Activated T-cell treated with anti-CD3 and anti-CD28 coated beads, Interleukin-2, amount 50 U/mL, for 24 hours (primary cell): ENCODE results near the gene INTS11.

Experiments used
- DNase-seq: peaks from one replicate; pipeline ENCODE4 v3.0.0-alpha.2; 2020
- H3K27ac Mint-ChIP-seq: 2 replicates; pipeline ENCODE4 v1.8.0; 2020; ENCODE audit warnings: mild to moderate bottlenecking, mixed read lengths
- H3K27me3 Mint-ChIP-seq: 2 replicates; pipeline ENCODE4 v1.8.0; 2020; ENCODE audit warnings: mixed read lengths
- H3K36me3 Mint-ChIP-seq: 2 replicates; pipeline ENCODE4 v1.8.0; 2020; ENCODE audit warnings: low read depth, mixed read lengths
- H3K4me1 Mint-ChIP-seq: 2 replicates; pipeline ENCODE4 v1.8.0; 2020; ENCODE audit warnings: low read depth, mixed read lengths
- H3K4me3 Mint-ChIP-seq: 2 replicates; pipeline ENCODE4 v1.8.0; 2020; ENCODE audit warnings: mild to moderate bottlenecking, moderate library complexity, mixed read lengths
- H3K9me3 Mint-ChIP-seq: 2 replicates; pipeline ENCODE4 v1.8.0; 2020; ENCODE audit warnings: mixed read lengths

The INTS11 gene

DNA sequence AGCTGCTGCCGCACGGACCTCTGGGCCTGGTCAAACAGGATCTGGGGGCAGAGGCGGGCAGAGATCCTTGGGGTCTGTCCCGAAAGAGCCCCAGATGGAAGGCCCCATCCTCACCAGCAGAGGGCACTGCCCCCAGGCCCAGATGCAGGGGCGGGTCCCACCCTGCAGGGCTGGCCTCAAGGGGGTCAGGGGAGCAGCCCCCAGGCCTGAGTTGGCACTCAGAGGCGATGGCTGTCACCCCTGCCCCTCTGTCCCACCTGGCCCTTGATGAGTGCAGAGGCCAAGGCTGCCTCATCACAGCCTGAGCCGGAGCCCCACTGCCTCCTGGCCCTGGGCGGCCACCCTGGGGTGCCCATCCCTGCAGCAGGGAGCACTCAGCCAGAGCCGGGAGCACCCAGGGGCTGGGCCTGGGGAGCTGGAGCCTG lies 22.4 kb downstream of the INTS11 start:
- Mint-ChIP-seq H3K4me3 (no peak overlapping the region), H3K36me3 (peaks cover 5% of the 10 kb centered on the region), H3K9me3 (no peaks in the 10 kb centered on the region), H3K27me3 (no peaks in the 10 kb centered on the region), H3K27ac (no peak overlapping the region), H3K4me1 (peaks cover 20% of the 10 kb centered on the region)
- DNase-seq = no peak

DNA sequence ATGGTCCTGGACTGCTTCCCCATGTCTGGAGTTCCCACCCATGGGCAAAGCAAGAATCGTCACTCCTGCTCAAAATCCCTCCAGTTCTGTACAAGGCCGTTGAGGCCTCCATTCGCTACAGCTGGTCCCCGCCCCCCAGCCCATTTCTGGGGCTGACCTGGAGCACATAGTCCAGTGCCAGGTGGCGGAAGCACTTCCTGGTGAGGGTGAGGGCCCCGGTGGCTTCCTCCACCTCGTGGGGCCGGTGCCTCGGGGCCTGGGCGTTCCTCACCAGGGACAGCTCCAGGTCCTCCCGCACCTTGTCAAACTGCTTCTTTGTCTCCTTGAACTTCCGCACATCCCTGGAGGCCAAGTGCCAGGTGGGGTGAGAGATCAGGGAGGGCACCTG lies 24.1 kb downstream of the INTS11 start:
- Mint-ChIP-seq H3K4me1 (peaks cover 6% of the 10 kb centered on the region), H3K27ac (no peak overlapping the region), H3K36me3 (peaks cover 4% of the 10 kb centered on the region), H3K4me3 (no peak overlapping the region), H3K27me3 (no peaks in the 10 kb centered on the region), H3K9me3 (no peaks in the 10 kb centered on the region)
- no peak for DNase-seq

DNA sequence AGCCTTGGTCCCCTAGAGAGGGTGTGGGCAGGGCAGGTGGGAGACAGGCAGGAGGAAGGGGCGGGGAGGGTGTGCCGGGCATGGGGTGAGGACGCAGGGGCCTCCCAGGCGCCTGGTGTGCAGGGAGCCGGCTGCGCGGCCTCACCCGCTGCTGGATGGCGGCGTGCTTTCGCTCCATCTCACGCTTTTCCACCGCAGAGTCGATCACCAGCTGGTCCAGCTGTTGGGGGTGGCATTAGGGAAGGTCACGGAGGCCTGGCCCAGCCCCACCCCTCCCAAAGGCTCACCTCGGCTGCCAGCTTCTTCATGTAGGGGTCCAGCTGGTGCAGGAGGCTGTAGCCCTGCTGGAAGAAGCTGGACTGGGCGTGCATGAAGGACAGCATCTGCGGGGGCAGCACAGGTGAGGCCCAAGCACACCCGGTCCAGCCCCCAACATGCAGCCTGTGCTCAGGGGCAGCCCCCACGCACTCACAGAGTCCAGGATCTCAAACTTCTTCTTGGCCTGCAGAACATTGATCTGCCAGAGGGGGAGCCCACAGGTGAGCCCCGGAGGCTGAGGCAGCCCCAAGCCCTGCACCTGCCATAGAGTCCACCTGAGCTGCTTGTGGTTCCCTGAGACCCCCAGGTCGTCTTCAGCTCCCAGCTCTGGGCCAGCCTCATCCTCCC lies 24.6 kb downstream of the INTS11 start:
- no peak overlapping the region for H3K27ac Mint-ChIP-seq
- H3K36me3 Mint-ChIP-seq = peaks cover 8% of the 10 kb centered on the region
- no peak overlapping the region for H3K4me3 Mint-ChIP-seq
- no peaks in the 10 kb centered on the region for H3K9me3 Mint-ChIP-seq
- no peak for DNase-seq
- no peaks in the 10 kb centered on the region for H3K27me3 Mint-ChIP-seq
- H3K4me1 Mint-ChIP-seq = peaks cover 4% of the 10 kb centered on the region

DNA sequence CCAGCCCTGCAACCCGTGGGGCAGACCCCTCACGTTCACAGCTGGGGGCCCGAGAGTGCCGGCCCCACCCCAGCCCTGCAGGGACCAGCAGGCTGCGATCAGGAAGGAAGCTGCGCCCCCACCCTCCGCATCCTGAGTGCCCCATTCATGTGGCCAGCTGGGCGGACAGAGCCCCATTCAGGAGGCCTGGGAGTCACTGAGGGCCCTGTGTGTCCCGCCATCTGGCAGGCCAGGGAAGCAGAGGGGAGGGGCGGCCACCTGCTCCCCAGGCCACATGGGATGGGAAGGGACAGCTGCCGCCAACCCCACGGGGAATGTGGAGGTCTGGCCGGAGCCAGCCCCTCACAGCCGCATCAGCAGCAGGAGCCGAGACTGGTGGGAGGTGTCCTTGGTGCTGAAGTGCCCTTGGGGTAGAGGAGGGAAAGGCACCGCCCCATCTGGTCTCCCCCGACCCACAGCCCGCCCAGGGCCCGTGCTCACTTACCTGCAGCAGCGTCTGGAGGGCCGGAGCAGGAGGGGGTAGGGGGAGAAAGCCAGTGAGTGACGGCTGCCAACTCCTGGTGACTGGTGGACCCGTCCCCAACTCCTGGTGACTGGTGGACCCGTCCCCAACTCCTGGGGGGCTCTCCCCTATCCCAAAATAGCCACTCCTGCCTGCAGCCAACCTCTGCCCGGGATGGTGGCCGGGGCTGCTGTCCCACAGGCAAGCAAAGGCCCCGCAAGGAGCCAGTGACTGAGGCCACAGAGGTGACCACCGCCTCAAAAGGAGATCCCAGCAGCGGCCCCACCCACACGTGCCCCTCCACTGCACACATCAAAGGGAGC lies 25.4 kb downstream of the INTS11 start:
- peaks cover 8% of the 10 kb centered on the region for H3K36me3 Mint-ChIP-seq
- H3K4me3 Mint-ChIP-seq = no peak overlapping the region
- H3K27ac Mint-ChIP-seq = no peak overlapping the region
- no peaks in the 10 kb centered on the region for H3K4me1 Mint-ChIP-seq
- H3K27me3 Mint-ChIP-seq = no peaks in the 10 kb centered on the region
- no peaks in the 10 kb centered on the region for H3K9me3 Mint-ChIP-seq
- no peak for DNase-seq

DNA sequence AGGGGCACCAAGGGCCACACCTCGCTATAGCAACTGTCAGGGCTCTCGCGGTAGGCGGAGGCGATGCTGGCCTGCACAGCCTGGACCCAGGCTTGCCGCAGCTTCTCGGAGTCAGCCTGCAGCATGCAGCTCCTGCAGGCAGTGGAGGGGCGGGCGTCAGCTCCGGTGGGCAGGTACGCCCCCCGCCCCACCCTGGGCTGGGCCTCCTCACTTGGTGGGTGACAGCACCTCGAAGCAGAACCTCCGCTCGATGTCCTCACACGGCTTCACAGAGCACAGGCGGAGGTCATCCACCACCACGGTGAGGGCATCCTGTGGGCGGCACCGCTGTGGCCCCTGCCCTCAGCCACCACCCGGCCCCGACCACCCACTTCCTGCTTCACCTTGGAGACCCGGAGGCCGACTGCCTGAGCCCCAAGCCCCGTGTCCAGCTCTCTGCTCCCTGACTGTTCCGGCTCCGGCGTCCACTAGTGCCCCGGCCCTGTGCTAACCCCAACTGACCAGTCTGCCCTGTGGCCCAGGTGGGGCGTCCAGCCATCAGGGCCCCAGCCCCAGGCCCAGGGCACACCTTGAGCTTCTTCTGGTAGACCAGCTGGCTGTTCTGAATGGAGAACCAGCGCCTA lies 26.5 kb downstream of the INTS11 start:
- Mint-ChIP-seq H3K27ac (no peak overlapping the region), H3K36me3 (peaks cover 8% of the 10 kb centered on the region), H3K4me3 (no peak overlapping the region), H3K9me3 (no peaks in the 10 kb centered on the region), H3K4me1 (no peaks in the 10 kb centered on the region), H3K27me3 (no peaks in the 10 kb centered on the region)
- no peak for DNase-seq

DNA sequence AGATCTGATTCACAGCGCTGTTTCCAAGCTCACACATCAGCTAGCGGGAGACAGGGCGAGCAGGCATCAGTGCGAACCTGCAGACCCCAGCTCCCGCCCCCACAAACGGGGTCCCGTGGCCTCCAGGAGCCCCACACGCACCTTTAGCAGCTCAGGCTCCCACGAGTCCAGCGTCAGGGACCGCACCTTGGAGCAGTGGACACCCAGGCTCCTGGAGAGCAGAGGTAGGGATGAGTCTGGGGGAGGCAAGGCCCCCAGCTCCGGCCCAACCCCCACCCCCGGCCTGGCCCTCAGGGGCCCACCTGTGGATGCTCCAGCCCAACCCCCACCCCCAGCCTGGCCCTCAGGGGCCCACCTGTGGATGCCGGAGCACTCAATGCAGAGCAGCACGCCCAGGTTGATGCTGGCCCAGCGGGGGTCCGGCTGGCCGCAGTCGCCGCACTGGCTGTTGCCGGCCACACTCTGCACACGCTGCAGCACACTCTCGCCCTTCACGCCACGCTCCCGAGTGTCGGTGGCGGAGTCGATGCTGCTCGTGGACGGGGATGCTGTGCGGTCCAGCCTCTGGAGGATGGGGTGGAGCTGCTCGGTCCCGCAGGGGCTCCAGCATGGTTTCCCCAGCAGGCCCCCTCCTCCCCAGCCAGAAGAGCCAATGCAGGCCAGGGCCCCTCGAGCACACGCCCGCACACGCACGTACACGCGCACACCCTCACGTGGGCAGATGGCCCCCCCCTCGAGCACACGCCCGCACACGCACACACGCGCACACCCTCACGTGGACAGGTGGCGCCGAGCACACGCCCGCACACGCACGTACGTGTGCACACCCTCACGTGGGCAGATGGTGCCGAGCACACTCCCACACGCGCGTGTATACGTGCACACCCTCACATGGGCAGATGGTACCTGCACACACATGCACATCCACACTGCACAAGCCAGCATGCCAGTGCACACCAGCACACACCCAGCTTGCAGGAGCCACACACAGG lies 28.1 kb downstream of the INTS11 start:
- H3K36me3 Mint-ChIP-seq = peaks cover 8% of the 10 kb centered on the region
- H3K27ac Mint-ChIP-seq = no peak overlapping the region
- no peak for DNase-seq
- no peaks in the 10 kb centered on the region for H3K4me1 Mint-ChIP-seq
- no peaks in the 10 kb centered on the region for H3K27me3 Mint-ChIP-seq
- no peaks in the 10 kb centered on the region for H3K9me3 Mint-ChIP-seq
- no peak overlapping the region for H3K4me3 Mint-ChIP-seq

DNA sequence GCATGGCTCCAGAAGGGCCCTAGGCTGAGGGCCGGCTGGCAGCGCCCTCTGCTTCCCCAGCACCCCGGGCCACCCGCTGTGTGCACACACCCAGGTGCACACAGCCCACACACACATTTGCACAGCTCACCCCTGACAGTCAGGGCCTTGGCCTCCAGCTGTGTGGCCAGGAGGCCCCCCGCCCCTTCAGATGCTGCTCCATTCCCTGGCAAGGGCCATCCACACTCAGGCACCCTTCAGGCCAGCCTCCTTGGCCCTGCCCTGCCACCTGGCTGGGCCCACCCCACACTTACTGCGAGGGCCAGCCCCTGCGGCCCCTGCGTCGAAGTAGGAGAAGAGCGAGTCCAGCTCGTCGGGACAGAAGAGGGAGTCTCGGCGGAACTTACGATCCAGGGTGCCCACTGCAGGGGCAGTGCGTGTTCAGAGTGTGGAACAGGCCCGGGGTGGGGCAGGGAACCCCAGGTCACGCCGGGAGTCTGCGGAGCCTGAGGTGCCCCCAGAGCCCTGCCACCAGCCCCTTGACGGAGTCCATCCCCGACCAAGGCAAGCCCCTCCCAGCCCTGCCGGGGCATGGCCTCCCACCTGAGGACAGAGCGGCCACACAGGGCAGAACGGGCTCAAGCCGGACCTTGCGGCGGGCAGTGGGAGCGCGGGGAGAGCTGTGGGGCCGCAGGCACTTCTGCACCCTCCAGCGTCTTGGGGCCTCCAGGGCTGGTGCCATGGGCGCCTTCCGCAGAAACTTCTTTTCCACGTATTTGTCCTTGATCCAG lies 29.1 kb downstream of the INTS11 start:
- no peaks in the 10 kb centered on the region for H3K27me3 Mint-ChIP-seq
- H3K9me3 Mint-ChIP-seq = no peaks in the 10 kb centered on the region
- no peak for DNase-seq
- H3K4me1 Mint-ChIP-seq = no peaks in the 10 kb centered on the region
- peaks cover 8% of the 10 kb centered on the region for H3K36me3 Mint-ChIP-seq
- no peak overlapping the region for H3K27ac Mint-ChIP-seq
- H3K4me3 Mint-ChIP-seq = no peak overlapping the region

DNA sequence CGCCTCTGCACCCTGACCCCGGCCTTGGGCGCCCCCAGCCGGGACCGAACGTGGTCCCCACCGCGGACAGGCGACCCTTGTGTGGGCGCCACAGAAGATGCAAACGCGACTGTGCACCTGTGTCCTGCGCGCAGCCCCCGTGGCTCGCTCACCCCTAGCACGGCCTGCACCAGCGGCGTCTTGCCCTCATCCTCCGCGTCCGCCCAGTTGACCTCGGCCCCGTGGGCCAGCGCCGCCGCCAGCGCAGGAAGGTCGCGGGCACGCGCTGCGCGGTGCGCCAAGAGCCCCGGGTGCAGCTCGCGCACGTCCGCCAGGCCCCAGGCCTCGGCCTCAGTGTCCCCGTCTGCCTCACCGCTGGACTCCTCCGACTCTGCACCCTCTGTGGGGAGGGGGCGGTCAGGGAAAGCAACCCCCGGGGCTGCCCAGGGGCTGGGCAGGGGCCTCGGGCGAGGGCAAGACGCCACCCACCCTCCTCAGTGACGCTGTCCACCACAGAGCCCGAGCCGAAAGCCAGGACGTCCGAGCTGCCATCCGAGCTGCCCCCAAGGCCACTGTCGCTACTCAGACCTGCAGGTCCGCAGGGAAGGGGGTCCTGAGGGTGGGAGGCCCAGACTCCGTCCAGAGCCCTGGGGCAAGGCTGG lies 30.1 kb downstream of the INTS11 start:
- H3K27ac Mint-ChIP-seq = no peak overlapping the region
- DNase-seq = no peak
- H3K27me3 Mint-ChIP-seq = no peaks in the 10 kb centered on the region
- peaks cover 8% of the 10 kb centered on the region for H3K36me3 Mint-ChIP-seq
- H3K9me3 Mint-ChIP-seq = no peaks in the 10 kb centered on the region
- H3K4me1 Mint-ChIP-seq = no peaks in the 10 kb centered on the region
- no peak overlapping the region for H3K4me3 Mint-ChIP-seq

DNA sequence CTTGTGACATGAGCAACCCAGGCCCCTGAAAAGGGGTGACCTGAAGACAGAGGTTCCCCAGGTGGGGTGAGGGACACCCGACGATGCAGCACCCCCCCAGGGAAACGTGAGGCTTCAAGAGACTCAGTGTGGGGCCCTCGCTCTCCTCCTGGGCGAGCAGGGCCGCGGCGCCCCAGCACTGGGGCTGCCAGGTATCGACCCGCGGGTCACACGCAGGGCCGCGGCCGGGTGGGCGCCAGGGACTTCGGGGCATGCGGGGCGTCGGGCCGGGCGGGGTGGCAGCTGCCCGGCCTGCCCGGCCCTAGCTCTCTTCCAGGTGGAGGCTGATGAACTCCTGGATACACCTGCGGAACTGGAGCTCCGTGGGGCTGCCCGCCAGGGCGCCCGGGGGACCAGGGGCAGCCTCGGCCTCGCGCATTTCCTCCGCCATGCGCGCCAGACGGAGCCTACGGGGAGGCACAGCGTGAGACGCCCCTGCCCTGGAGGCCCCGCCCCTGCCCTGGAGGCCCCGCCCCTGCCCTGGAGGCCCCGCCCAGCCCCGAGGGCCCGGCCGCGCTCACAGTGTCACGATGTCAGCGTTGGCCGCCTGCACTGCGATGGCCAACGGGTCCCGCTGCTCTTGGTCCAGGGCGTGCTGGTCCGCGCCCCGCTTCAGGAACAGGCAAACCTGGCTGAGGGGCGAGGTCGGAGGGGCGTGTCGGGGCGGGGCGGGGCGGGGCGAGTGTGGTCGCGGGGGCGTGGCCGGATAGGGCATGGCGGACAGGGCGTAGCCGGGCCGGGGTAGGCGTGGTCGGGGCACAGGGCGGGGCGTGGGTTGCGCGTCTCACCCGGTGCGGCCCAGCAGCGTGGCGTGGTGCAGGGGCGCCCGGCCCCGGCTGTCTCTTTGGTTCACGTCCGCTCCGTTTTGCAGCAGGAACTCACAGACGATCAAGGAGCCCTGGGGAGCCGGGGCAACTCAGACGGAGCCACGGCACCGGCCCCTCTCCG lies 30.9 kb downstream of the INTS11 start:
- no peaks in the 10 kb centered on the region for H3K9me3 Mint-ChIP-seq
- H3K27ac Mint-ChIP-seq = no peak overlapping the region
- no peak for DNase-seq
- no peak overlapping the region for H3K4me3 Mint-ChIP-seq
- H3K27me3 Mint-ChIP-seq = no peaks in the 10 kb centered on the region
- no peaks in the 10 kb centered on the region for H3K4me1 Mint-ChIP-seq
- peaks cover 8% of the 10 kb centered on the region for H3K36me3 Mint-ChIP-seq

DNA sequence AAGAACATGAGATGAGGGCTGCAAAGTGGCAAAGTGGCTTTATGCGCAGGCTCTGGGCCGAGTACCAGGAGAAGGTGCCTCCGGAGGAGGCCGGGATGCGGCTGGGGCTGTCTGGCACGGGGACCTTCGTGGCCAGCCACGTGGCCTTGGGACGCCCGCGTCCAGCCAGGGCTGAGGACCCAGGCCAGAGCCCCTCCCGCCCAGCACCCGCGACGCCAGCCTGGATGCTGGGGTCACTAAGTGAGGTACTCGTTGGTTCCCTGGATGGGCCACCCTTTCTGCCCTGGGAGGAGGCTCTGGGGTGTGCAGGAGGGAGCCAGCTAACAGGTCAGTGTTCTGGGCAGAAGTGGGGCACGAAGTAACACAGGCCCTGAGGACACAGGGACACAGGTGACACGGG lies 31.6 kb downstream of the INTS11 start:
- Mint-ChIP-seq H3K27me3 (no peaks in the 10 kb centered on the region), H3K4me1 (no peaks in the 10 kb centered on the region), H3K36me3 (peaks cover 6% of the 10 kb centered on the region), H3K9me3 (no peaks in the 10 kb centered on the region), H3K27ac (no peak overlapping the region), H3K4me3 (no peak overlapping the region)
- no peak for DNase-seq

DNA sequence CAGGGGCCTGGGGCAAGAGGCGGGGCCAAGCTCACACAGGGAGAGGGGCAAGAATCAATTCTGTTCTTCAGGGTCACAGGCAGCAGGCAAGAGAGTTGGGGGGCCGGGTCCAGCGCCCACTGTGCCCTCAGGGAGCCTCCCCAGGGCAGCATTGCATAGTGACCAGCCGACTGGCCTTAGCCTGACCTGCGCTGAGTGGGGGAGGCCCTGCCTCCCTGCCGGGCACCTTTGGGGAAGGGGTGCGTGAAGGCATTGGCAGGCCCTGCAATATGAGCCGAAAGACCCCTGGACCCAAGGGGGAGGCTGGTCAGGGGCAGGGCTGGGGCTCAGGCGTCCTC lies 32.0 kb downstream of the INTS11 start:
- no peaks in the 10 kb centered on the region for H3K9me3 Mint-ChIP-seq
- no peaks in the 10 kb centered on the region for H3K27me3 Mint-ChIP-seq
- H3K4me3 Mint-ChIP-seq = no peak overlapping the region
- no peaks in the 10 kb centered on the region for H3K4me1 Mint-ChIP-seq
- peaks cover 6% of the 10 kb centered on the region for H3K36me3 Mint-ChIP-seq
- no peak overlapping the region for H3K27ac Mint-ChIP-seq
- no peak for DNase-seq

DNA sequence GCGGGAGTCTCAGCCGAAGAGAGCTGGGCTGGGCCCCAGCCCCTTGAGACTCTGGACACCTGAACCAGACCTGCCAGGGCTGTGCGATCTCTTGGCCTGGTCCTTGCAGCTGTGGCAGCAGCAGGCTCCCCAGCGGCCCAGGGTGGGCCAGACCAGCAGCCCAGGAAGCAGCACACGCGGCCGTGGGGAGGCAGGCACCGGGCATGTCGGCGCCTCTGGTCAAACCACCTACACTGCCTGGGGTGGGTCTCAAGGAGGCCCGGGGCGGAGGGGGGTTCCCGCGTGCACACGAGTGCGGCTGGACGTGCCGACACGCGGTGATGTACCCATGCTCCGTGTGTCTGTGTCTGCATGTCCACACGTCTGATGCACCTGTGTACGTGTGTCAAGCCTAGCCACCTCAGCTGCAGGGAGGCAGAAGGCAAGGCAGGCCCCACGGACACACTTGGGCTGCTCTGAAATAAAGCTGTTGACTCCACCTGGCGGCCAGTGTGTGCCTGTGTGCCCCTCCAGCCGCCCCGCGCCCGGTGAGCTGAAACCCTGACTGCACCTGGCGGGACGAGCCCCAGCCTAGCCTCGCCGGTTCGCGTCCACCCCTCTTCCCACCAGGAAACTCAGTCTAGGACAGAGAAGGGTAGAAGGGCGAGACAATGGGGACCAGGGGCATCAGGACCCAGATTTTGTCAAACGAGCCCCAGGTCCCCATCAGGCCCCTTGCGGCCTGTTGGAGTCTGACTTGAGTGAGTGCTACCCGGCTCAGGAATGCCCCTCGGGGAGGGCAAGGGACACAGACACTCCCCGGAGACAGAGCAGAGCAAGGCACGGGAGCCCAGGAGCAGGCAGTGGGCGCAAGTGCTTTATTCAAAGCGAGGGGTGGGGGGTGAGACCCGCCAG lies 32.7 kb downstream of the INTS11 start:
- Mint-ChIP-seq H3K9me3 (no peaks in the 10 kb centered on the region), H3K27me3 (no peaks in the 10 kb centered on the region), H3K4me1 (no peaks in the 10 kb centered on the region), H3K36me3 (peaks cover 6% of the 10 kb centered on the region), H3K4me3 (no peak overlapping the region), H3K27ac (no peak overlapping the region)
- peak; percentile 74 for DNase-seq
